ENCODE data around the gene JADE2.

DNA sequence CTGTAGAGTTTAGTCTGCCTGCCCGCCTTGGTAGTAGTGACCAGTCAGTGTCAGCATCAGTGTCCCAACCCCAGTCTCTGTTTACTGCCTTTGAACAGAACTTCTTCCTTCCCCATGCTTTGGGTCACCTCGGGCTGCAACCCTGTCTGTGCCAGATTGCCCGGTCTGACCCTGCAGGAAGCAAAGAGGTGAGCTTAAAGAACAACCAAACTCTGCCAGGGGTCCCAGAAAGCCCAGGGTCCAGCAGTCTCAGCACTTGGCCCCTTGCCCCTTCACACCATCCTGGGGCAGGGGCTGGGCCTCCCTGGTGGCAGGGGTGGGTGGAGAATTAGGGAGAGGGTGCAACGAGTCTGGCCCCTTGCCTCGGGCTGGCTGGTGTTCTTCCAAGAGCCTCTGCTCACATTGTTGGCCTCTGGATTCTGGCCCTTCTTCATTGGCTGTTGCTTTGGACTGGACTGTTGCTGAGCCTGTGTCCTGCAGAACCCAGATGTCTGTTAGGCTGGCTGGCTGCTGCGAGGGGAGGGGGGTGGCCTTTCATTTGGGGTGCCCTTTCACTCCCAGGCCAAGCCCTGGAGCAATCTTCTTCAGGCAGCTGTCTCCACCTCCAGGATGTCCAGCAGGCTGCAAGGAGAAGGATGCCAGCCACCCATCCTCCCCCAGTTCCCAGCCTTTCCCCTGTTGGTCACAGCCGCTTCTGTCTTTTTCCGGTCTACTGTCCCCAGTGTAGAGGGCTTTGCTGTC lies 55.9 kb downstream of the JADE2 start:
- TF ChIP-seq, protein P1, sequence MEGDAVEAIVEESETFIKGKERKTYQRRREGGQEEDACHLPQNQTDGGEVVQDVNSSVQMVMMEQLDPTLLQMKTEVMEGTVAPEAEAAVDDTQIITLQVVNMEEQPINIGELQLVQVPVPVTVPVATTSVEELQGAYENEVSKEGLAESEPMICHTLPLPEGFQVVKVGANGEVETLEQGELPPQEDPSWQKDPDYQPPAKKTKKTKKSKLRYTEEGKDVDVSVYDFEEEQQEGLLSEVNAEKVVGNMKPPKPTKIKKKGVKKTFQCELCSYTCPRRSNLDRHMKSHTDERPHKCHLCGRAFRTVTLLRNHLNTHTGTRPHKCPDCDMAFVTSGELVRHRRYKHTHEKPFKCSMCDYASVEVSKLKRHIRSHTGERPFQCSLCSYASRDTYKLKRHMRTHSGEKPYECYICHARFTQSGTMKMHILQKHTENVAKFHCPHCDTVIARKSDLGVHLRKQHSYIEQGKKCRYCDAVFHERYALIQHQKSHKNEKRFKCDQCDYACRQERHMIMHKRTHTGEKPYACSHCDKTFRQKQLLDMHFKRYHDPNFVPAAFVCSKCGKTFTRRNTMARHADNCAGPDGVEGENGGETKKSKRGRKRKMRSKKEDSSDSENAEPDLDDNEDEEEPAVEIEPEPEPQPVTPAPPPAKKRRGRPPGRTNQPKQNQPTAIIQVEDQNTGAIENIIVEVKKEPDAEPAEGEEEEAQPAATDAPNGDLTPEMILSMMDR (conservative IDR thresholded peaks at IDR 0.05), result no peak
- TF ChIP-seq ZFX (IDR thresholded peaks at IDR 0.05), result no peak

All from C4-2B (cell line).